Measurements from ENCODE around the gene C6orf141. TPM values are rescaled to one million over a fixed set of nuclear protein-coding genes. Genes with fewer than 3 reads are reported as not detected.
A peak's percentile ranks its signal among the peaks of the same experiment; 100 is the strongest.

The C6orf141 gene
- total RNA-seq, 1 donor from 2014 or later = not detected

GRCh38 chr6:49528571-49528970, 21.9 kb upstream of the C6orf141 start:
- no peak for TF ChIP-seq CTCF (IDR thresholded peaks at IDR 0.05)
- DNase-seq (ENCODE audit: low spot score in 2 of 2) = no peak
- H3K36me3 ChIP-seq = no peaks in the 10 kb centered on the region
- H3K27ac ChIP-seq = no peak overlapping the region
- no peaks in the 10 kb centered on the region for H3K27me3 ChIP-seq
- no peaks in the 10 kb centered on the region for H3K9me3 ChIP-seq
- intact Hi-C loops (cut with DNase I) = no loop called here
- no peak overlapping the region for H3K4me3 ChIP-seq
- no peaks in the 10 kb centered on the region for H3K4me1 ChIP-seq

GRCh38 chr6:49530141-49530776, 20.2 kb upstream of the C6orf141 start:
- TF ChIP-seq CTCF (IDR thresholded peaks at IDR 0.05) = no peak
- no peaks in the 10 kb centered on the region for H3K9me3 ChIP-seq
- no peaks in the 10 kb centered on the region for H3K36me3 ChIP-seq
- no peak overlapping the region for H3K4me3 ChIP-seq
- H3K4me1 ChIP-seq = no peaks in the 10 kb centered on the region
- intact Hi-C loops (cut with DNase I) = loop anchor here (5.0 kb wide), 2 partner anchors 77 to 317 kb away; no protein-coding TSS in a partner anchor
- H3K27ac ChIP-seq = no peak overlapping the region
- no peak for DNase-seq (ENCODE audit: low spot score in 2 of 2)
- H3K27me3 ChIP-seq = no peaks in the 10 kb centered on the region

- DNase-seq (ENCODE audit: low spot score in 2 of 2) = no peak
- Histone ChIP-seq H3K27ac (no peak overlapping the region), H3K9me3 (no peaks in the 10 kb centered on the region), H3K4me1 (no peaks in the 10 kb centered on the region), H3K4me3 (no peak overlapping the region), H3K27me3 (no peaks in the 10 kb centered on the region), H3K36me3 (no peaks in the 10 kb centered on the region)
- intact Hi-C loops (cut with DNase I) = loop anchor here (5.0 kb wide), 2 partner anchors 75 to 315 kb away; no protein-coding TSS in a partner anchor
- peak; percentile 19 to 63 (median 61) for TF ChIP-seq CTCF (IDR thresholded peaks at IDR 0.05)
These were observed 18.5 kb upstream of the C6orf141 start for GRCh38 chr6:49531774-49532569.

GRCh38 chr6:49535795-49536194, 14.7 kb upstream of the C6orf141 start:
- H3K27me3 ChIP-seq = no peaks in the 10 kb centered on the region
- H3K27ac ChIP-seq = no peak overlapping the region
- H3K4me1 ChIP-seq = no peaks in the 10 kb centered on the region
- no peak for DNase-seq (ENCODE audit: low spot score in 2 of 2)
- intact Hi-C loops (cut with DNase I) = no loop called here
- no peaks in the 10 kb centered on the region for H3K9me3 ChIP-seq
- no peak overlapping the region for H3K4me3 ChIP-seq
- no peaks in the 10 kb centered on the region for H3K36me3 ChIP-seq
- TF ChIP-seq CTCF (IDR thresholded peaks at IDR 0.05) = no peak

GRCh38 chr6:49539102-49539501, 11.4 kb upstream of the C6orf141 start:
- Histone ChIP-seq H3K27ac (no peak overlapping the region), H3K4me1 (no peaks in the 10 kb centered on the region), H3K36me3 (no peaks in the 10 kb centered on the region), H3K9me3 (no peaks in the 10 kb centered on the region), H3K4me3 (no peak overlapping the region), H3K27me3 (no peaks in the 10 kb centered on the region)
- DNase-seq (ENCODE audit: low spot score in 2 of 2) = no peak
- intact Hi-C loops (cut with DNase I) = no loop called here
- TF ChIP-seq CTCF (IDR thresholded peaks at IDR 0.05) = no peak
